Renal cortex interstitium (tissue), 3 donors: ENCODE data around the gene AP3M1. TPM values are rescaled to one million over a fixed set of nuclear protein-coding genes. Genes with fewer than 3 reads are reported as not detected.

Experiments used
- polyA plus RNA-seq, 3 donors: library from polyadenylated mRNA; unstranded; fragments of 120-200 nt; gene quantifications; one replicate each; pipeline ENCODE4 v1.2.1, GENCODE V29; 2013; ENCODE audit not compliant: insufficient read length in 3 of 3

Gene AP3M1
- polyA plus RNA-seq, 3 donors: 52.8 to 62.2 (median 58.6) TPM

Other genes with a start within 250 kb of the AP3M1 start
- gene PLAU, start 239.7 kb downstream of the AP3M1 start, polyA plus RNA-seq: 10 to 100 TPM; 14.8 to 30.2 (median 15.6) TPM
- gene VCL, start 152.7 kb downstream of the AP3M1 start, polyA plus RNA-seq: 100 to 1,000 TPM; 117 to 132 (median 128) TPM
- gene ADK, start 393 bp upstream of the AP3M1 start, polyA plus RNA-seq: 10 to 100 TPM; 27.0 to 33.2 (median 27.3) TPM